Measurements from ENCODE around the gene COPG2. TPM values are rescaled to one million over a fixed set of nuclear protein-coding genes. Genes with fewer than 3 reads are reported as not detected.
A peak's percentile ranks its signal among the peaks of the same experiment; 100 is the strongest.

The COPG2 gene
- total and polyA plus RNA-seq, 2 of the 13 experiments (the other 11 are each of a cell fraction or from before 2014, with no cell fraction given), result 14.1 to 17.7 TPM

DNA sequence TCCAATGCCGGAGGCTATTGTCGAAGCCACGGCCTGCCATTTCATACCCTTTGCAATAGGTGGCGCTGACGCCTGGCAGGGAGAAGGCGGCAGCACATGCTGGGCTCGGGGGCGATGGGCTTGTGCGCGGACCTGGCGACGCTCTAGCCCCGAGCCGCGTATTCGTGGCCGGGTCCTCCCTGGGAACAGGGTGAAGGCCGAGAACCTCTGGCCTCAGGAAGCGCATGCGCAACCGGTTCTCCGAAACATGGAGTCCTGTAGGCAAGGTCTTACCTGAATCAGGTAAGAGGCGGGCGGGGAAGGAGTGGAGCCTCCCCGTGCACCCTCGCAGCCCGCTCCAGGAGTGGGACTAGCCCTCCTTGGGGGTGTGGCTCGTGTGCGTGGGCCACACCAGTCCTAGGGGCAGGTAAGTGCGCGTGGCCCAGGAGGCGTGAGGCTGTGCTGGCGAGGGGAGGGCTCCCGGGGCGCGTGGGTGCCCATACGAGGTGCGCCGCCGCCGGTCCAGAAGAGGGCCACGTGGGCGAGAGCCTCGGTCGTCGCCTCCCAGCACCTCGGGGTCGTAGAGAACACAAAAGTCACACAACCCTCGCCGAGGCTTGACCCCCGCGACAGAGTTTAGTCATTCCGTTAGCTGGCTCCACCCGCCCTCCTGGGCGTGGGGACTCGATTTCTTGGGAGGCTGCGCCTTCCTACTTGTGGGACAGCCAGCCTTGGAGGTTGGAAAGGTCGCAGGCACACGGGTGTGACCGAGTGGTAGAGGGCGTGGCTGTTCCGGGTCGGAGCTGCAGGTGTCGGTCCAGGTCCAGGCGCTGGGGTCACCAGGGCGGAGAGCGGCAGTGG, 182.2 kb downstream of the COPG2 start (continued):
- TF ChIP-seq, protein P1, sequence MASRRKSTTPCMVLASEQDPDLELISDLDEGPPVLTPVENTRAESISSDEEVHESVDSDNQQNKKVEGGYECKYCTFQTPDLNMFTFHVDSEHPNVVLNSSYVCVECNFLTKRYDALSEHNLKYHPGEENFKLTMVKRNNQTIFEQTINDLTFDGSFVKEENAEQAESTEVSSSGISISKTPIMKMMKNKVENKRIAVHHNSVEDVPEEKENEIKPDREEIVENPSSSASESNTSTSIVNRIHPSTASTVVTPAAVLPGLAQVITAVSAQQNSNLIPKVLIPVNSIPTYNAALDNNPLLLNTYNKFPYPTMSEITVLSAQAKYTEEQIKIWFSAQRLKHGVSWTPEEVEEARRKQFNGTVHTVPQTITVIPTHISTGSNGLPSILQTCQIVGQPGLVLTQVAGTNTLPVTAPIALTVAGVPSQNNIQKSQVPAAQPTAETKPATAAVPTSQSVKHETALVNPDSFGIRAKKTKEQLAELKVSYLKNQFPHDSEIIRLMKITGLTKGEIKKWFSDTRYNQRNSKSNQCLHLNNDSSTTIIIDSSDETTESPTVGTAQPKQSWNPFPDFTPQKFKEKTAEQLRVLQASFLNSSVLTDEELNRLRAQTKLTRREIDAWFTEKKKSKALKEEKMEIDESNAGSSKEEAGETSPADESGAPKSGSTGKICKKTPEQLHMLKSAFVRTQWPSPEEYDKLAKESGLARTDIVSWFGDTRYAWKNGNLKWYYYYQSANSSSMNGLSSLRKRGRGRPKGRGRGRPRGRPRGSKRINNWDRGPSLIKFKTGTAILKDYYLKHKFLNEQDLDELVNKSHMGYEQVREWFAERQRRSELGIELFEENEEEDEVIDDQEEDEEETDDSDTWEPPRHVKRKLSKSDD (CRISPR knock-in tag; IDR thresholded peaks at IDR 0.05; ENCODE audit: low read depth), result peak; percentile 76; the same call in 1 of the 2 replicates
- 0 out of 2 replicates have a peak, but pooled peaks have one; percentile 55 for TF ChIP-seq ZBTB3 (CRISPR knock-in tag; IDR thresholded peaks at IDR 0.05; ENCODE audit: borderline replicate concordance, low read depth)
- TF ChIP-seq ZBTB1 (CRISPR knock-in tag; IDR thresholded peaks at IDR 0.05; ENCODE audit: borderline replicate concordance), result no peak
- TF ChIP-seq ZNF496 (CRISPR knock-in tag; IDR thresholded peaks at IDR 0.05; ENCODE audit: insufficient replicate concordance), result no peak
- no peak for TF ChIP-seq NFRKB (IDR thresholded peaks at IDR 0.05)
- no peak for TF ChIP-seq ZNF569 (CRISPR knock-in tag; IDR thresholded peaks at IDR 0.05; ENCODE audit: borderline replicate concordance)
- TF ChIP-seq, protein P2, sequence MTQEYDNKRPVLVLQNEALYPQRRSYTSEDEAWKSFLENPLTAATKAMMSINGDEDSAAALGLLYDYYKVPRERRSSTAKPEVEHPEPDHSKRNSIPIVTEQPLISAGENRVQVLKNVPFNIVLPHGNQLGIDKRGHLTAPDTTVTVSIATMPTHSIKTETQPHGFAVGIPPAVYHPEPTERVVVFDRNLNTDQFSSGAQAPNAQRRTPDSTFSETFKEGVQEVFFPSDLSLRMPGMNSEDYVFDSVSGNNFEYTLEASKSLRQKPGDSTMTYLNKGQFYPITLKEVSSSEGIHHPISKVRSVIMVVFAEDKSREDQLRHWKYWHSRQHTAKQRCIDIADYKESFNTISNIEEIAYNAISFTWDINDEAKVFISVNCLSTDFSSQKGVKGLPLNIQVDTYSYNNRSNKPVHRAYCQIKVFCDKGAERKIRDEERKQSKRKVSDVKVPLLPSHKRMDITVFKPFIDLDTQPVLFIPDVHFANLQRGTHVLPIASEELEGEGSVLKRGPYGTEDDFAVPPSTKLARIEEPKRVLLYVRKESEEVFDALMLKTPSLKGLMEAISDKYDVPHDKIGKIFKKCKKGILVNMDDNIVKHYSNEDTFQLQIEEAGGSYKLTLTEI (CRISPR knock-in tag; conservative IDR thresholded peaks at IDR 0.05), result no peak
- TF ChIP-seq RELA (CRISPR knock-in tag; IDR thresholded peaks at IDR 0.05), result 0 out of 2 replicates have a peak, but pooled peaks have one; percentile 21
- TF ChIP-seq, protein P3, sequence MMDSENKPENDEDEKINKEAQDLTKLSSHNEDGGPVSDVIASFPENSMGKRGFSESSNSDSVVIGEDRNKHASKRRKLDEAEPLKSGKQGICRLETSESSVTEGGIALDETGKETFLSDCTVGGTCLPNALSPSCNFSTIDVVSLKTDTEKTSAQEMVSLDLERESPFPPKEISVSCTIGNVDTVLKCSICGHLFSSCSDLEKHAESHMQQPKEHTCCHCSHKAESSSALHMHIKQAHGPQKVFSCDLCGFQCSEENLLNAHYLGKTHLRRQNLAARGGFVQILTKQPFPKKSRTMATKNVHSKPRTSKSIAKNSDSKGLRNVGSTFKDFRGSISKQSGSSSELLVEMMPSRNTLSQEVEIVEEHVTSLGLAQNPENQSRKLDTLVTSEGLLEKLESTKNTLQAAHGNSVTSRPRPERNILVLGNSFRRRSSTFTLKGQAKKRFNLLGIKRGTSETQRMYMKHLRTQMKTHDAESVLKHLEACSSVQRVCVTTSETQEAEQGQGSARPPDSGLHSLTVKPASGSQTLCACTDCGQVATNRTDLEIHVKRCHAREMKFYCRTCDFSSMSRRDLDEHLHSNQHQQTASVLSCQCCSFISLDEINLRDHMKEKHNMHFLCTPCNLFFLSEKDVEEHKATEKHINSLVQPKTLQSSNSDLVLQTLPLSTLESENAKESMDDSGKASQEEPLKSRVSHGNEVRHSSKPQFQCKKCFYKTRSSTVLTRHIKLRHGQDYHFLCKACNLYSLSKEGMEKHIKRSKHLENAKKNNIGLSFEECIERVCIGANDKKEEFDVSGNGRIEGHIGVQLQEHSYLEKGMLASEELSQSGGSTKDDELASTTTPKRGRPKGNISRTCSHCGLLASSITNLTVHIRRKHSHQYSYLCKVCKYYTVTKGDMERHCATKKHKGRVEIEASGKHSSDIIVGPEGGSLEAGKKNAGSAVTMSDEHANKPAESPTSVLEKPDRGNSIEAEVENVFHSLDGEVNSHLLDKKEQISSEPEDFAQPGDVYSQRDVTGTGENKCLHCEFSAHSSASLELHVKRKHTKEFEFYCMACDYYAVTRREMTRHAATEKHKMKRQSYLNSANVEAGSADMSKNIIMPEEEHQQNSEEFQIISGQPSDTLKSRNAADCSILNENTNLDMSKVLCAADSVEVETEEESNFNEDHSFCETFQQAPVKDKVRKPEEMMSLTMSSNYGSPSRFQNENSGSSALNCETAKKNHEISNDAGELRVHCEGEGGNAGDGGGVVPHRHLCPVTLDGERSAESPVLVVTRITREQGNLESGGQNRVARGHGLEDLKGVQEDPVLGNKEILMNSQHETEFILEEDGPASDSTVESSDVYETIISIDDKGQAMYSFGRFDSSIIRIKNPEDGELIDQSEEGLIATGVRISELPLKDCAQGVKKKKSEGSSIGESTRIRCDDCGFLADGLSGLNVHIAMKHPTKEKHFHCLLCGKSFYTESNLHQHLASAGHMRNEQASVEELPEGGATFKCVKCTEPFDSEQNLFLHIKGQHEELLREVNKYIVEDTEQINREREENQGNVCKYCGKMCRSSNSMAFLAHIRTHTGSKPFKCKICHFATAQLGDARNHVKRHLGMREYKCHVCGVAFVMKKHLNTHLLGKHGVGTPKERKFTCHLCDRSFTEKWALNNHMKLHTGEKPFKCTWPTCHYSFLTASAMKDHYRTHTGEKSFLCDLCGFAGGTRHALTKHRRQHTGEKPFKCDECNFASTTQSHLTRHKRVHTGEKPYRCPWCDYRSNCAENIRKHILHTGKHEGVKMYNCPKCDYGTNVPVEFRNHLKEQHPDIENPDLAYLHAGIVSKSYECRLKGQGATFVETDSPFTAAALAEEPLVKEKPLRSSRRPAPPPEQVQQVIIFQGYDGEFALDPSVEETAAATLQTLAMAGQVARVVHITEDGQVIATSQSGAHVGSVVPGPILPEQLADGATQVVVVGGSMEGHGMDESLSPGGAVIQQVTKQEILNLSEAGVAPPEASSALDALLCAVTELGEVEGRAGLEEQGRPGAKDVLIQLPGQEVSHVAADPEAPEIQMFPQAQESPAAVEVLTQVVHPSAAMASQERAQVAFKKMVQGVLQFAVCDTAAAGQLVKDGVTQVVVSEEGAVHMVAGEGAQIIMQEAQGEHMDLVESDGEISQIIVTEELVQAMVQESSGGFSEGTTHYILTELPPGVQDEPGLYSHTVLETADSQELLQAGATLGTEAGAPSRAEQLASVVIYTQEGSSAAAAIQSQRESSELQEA (CRISPR knock-in tag; IDR thresholded peaks at IDR 0.05; ENCODE audit: not compliant biosample characterization), result no peak
- TF ChIP-seq, protein P4, sequence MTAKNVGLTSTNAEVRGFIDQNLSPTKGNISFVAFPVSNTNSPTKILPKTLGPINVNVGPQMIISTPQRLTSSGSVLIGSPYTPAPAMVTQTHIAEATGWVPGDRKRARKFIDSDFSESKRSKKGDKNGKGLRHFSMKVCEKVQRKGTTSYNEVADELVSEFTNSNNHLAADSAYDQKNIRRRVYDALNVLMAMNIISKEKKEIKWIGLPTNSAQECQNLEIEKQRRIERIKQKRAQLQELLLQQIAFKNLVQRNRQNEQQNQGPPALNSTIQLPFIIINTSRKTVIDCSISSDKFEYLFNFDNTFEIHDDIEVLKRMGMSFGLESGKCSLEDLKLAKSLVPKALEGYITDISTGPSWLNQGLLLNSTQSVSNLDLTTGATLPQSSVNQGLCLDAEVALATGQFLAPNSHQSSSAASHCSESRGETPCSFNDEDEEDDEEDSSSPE (CRISPR knock-in tag; IDR thresholded peaks at IDR 0.05), result peak; percentile 90
- peak; percentile 57; the same call in 1 of the 2 replicates for TF ChIP-seq TBX2 (CRISPR knock-in tag; IDR thresholded peaks at IDR 0.05; ENCODE audit: borderline replicate concordance)
- no peak for TF ChIP-seq MATR3 (CRISPR knock-in tag; IDR thresholded peaks at IDR 0.05)
- TF ChIP-seq CAMTA2 (CRISPR knock-in tag; IDR thresholded peaks at IDR 0.05; ENCODE audit: borderline replicate concordance), result 0 out of 2 replicates have a peak, but pooled peaks have one; percentile 39
